Osteoblast (primary cell): ENCODE measurements around the gene CARD11. TPM values are rescaled to one million over a fixed set of nuclear protein-coding genes. Genes with fewer than 3 reads are reported as not detected.

Source experiments
- DNase-seq: peaks from one replicate; pipeline ENCODE4 v3.0.0; 2011; ENCODE audit warnings: low spot score, mixed read lengths; ENCODE audit not compliant: insufficient read length; ENCODE audit errors: missing footprints
- H2AFZ ChIP-seq: 2 replicates; pipeline ENCODE4 v1.6.0; 2011; ENCODE audit warnings: mild to moderate bottlenecking, low read length
- H3K27ac ChIP-seq: 2 replicates; pipeline ENCODE4 v1.5.1; 2011; ENCODE audit warnings: mild to moderate bottlenecking, low read depth, low read length, moderate library complexity
- H3K27me3 ChIP-seq: 2 replicates; pipeline ENCODE4 v1.6.0; 2012; ENCODE audit warnings: mild to moderate bottlenecking, control low read depth, inconsistent platforms, low read length, moderate library complexity; ENCODE audit not compliant: insufficient read depth
- H3K36me3 ChIP-seq: 2 replicates; pipeline ENCODE4 v1.5.1; 2011; ENCODE audit warnings: mild to moderate bottlenecking, low read length, control low read depth, moderate library complexity; ENCODE audit not compliant: insufficient read depth
- H3K4me1 ChIP-seq: 2 replicates; pipeline ENCODE4 v1.5.1; 2011; ENCODE audit warnings: mild to moderate bottlenecking, low read length, control low read depth, moderate library complexity; ENCODE audit not compliant: insufficient read depth
- H3K4me2 ChIP-seq: 2 replicates; pipeline ENCODE4 v1.6.0; 2011; ENCODE audit warnings: mild to moderate bottlenecking, low read length; ENCODE audit not compliant: insufficient read depth
- H3K4me3 ChIP-seq: fragments of 200-600 bp; sonication (generic); 3 replicates; pipeline ENCODE4 v1.5.1; 2012; ENCODE audit warnings: mild to moderate bottlenecking, low read length, inconsistent platforms; ENCODE audit not compliant: insufficient read depth
- H3K79me2 ChIP-seq: 2 replicates; pipeline ENCODE4 v1.6.0; 2012; ENCODE audit warnings: mild to moderate bottlenecking, low read length, control low read depth, inconsistent platforms; ENCODE audit not compliant: insufficient read depth
- H3K9me3 ChIP-seq: 2 replicates; pipeline ENCODE4 v1.5.1; 2011; ENCODE audit warnings: low read depth, low read length, control low read depth
- H4K20me1 ChIP-seq: 2 replicates; pipeline ENCODE4 v1.6.0; 2012; ENCODE audit warnings: mild to moderate bottlenecking, low read length, control low read depth; ENCODE audit not compliant: insufficient read depth
- CTCF ChIP-seq: IDR thresholded peaks from 2 replicates; pipeline ENCODE4 v1.5.1; 2011; ENCODE audit warnings: mild to moderate bottlenecking, low read depth, low read length, moderate library complexity; ENCODE audit errors: extremely low read depth
- total RNA-seq: library from RNA; depleted of rRNA; stranded (reverse); fragments of >200 nt; gene quantifications from 2 replicates; pipeline ENCODE4 v1.2.3, GENCODE V29; 2012

Gene CARD11
- total RNA-seq, 1 donor = not detected

- Histone ChIP-seq H3K4me2 (no peak overlapping the region), H3K79me2 (no peaks in the 10 kb centered on the region), H3K4me1 (no peaks in the 10 kb centered on the region), H3K4me3 (no peak overlapping the region), H3K36me3 (no peaks in the 10 kb centered on the region), H2AFZ (no peak overlapping the region), H4K20me1 (no peaks in the 10 kb centered on the region), H3K27me3 (no peaks in the 10 kb centered on the region), H3K27ac (no peak overlapping the region), H3K9me3 (no peaks in the 10 kb centered on the region)
- TF ChIP-seq CTCF = no peak
- DNase-seq = no peak
These were observed 63.7 kb downstream of the CARD11 start for GRCh38 chr7:2979951-2980350.

- no peak overlapping the region for H3K27ac ChIP-seq
- H3K36me3 ChIP-seq = no peaks in the 10 kb centered on the region
- H3K79me2 ChIP-seq = no peaks in the 10 kb centered on the region
- no peak overlapping the region for H2AFZ ChIP-seq
- H3K4me1 ChIP-seq = no peaks in the 10 kb centered on the region
- H3K4me3 ChIP-seq = no peak overlapping the region
- no peak for TF ChIP-seq CTCF
- DNase-seq = no peak
- H3K27me3 ChIP-seq = no peaks in the 10 kb centered on the region
- no peak overlapping the region for H3K4me2 ChIP-seq
- H3K9me3 ChIP-seq = no peaks in the 10 kb centered on the region
- no peaks in the 10 kb centered on the region for H4K20me1 ChIP-seq
These were observed 64.5 kb downstream of the CARD11 start for GRCh38 chr7:2979201-2979631.

- Histone ChIP-seq H3K27me3 (no peaks in the 10 kb centered on the region), H3K9me3 (no peaks in the 10 kb centered on the region), H3K79me2 (no peaks in the 10 kb centered on the region), H3K36me3 (no peaks in the 10 kb centered on the region), H3K27ac (no peak overlapping the region), H3K4me2 (no peak overlapping the region), H2AFZ (no peak overlapping the region), H3K4me3 (no peak overlapping the region), H4K20me1 (no peaks in the 10 kb centered on the region), H3K4me1 (no peaks in the 10 kb centered on the region)
- DNase-seq = no peak
- no peak for TF ChIP-seq CTCF
These were observed 65.3 kb downstream of the CARD11 start for GRCh38 chr7:2978408-2978807.

- H3K36me3 ChIP-seq = no peaks in the 10 kb centered on the region
- H3K4me3 ChIP-seq = no peak overlapping the region
- no peak overlapping the region for H3K4me2 ChIP-seq
- H3K4me1 ChIP-seq = no peaks in the 10 kb centered on the region
- no peaks in the 10 kb centered on the region for H4K20me1 ChIP-seq
- no peaks in the 10 kb centered on the region for H3K79me2 ChIP-seq
- no peaks in the 10 kb centered on the region for H3K27me3 ChIP-seq
- no peak for TF ChIP-seq CTCF
- peak; percentile 52 for DNase-seq
- no peaks in the 10 kb centered on the region for H3K9me3 ChIP-seq
- H3K27ac ChIP-seq = no peak overlapping the region
- no peak overlapping the region for H2AFZ ChIP-seq
These were observed 67.8 kb downstream of the CARD11 start for GRCh38 chr7:2975821-2976371.
